Brain pericyte (primary cell): ENCODE data around the gene PTMA.
"Not testable (repeated sequence)": the region's sequence is repeated elsewhere in the genome, so short reads cannot be mapped to it uniquely, and the experiment has no call there.

Experiments used
- DNase-seq: peaks from one replicate; pipeline ENCODE4 v3.0.0-alpha.2; 2012; ENCODE audit warnings: low read depth, low spot score

Gene PTMA

DNA sequence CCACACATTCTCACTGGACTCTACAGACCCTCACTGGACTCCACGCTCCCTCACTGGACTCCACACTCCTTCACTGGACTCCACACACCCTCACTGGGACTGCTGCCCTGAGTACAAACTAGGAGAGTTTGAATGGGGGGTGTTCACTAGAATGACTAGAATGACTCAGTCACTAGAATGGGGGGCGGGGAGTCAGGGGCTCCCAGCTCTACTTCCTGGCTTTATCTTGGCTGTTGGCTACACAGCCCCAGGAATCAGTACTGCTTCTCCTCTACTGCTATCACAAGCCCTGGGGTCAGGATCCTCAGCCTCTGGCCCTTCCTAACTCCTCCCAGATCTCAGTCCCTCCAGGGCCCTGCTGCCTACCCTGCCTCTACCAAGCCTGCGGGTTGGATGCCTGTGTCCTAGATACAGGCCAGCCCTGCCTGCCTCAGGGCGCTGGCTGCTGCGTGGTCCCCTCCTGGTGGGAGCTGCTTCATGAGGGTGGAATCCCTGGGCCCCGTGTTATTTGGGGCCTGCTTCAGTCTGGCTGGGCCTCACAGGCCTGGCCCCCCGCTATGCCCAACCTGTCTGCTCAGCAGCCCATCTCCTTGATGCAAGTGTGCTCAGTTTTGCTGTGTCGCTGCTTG, 7.8 kb downstream of the PTMA start:
- no peak for DNase-seq

DNA sequence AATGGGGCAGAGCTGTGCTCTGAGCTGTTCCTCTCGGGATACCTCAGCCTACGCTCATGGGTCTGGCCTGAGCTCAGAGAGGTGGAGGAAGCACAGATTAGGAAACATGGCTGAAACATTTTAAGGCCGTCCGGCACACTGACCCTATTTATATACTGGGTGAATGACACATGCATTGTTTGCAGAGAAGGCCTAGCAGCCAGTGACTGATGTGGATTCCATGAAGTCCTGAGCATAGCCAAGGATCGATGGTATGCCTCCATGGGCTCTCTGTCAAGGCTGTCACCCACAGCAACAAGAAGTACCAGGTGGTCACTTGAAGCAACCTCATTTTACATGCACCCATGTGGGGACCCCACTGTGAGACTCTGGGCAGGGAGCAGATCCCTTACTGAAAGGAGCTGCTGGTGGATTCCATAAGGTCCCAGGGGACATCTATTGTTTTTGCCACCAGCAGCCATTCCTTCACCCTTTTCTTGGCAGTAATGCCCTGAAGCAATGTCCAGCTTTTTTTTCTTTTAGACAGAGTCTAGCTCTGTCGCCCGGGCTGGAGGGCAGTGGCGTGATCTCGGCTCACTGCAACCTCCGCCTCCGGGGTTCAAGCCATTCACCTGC, 8.4 kb downstream of the PTMA start:
- DNase-seq, result no peak

DNA sequence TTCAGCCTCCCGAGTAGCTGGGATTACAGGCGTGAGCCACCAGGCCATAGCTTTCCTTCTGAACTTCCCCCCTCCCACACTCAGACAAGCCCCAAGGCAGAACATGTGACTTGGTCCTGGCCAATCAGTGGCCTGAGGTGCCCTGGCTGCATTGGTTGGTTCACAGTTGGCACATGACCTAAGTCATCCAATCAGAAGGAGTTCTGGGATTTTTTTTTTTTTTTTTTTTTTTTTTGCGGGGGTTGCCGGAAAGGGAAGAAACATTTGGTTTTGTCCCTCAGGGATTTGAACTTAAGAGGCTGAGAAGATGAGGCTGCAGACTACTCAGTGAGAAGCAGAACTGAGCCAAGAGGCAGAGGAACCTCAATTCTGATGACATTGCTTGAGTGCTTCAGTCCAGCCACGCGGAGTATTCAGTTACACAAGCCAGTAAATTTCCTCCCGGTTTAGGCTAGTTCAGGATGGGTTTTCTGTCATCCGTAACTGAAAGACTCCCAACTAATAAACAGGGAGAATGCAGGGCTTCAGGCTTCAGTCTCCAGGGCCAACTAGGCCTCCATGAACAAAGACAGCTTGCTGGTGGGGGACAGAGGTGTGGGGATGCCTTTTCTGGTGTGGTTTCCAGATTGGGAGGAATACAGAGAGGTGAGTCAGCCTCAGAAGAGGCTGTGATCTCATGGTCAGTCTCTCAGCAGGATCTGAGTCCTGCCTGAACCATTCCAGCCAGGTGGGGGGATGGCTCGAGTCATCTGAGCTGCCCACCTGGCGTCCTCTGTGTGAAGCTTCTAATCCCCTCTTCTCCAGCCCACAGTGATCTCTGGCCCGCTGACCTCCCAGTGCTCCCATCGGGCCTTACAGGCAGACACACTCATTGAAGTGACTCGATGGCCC, 9.2 kb downstream of the PTMA start:
- no peak for DNase-seq

DNA sequence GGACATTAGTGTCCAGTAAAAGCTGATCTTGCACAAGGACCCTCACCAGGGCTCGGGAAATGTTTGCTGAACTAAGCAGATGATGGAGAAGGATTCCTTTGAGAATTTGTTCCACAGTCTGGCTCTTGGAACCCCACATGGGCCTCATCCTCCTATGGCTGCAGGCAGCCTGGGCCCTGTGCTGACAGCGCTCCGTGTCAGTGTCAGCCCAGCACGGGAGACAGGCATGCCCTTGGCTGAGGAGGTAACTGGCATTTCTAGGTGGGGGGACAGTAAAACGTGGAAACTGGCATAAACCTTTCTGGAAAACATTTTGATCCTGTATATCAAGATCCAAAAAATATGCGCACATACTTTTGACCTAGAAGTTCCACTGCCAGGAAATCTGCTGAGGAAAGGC, 10.5 kb downstream of the PTMA start:
- no peak for DNase-seq

DNA sequence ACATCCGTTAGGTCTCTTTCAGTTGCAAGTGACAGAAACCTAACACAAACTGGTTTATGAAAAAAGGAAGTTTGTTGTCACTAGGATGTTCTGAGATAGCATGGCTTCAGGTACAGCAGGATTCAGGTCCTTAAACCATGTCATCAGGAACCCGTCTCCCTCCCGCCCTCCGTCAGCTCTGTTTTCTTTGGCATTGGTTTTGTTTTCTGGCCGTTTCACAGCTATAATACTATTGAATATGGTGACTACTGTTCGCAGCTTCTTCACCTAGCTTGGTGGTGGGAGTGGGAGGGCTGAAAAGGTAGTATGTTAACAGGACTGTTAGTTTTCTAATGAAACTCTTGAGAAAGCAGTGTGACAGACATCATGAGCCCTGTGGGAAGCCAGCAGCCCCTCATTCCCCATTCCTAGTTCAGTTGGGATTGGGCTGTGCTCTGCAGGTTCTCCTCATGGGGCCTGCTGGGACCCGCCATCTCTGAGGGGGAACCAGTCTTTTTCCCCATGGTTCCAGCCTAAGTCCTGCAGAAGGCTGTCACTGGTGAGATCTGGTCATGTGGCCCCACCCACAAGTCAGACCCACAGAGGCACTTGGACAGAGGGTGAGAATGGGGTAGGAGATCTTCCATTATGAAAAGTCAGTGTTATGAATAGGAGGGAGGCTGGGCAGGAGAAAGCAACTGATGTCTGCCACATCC, 12.1 kb downstream of the PTMA start:
- no peak for DNase-seq

DNA sequence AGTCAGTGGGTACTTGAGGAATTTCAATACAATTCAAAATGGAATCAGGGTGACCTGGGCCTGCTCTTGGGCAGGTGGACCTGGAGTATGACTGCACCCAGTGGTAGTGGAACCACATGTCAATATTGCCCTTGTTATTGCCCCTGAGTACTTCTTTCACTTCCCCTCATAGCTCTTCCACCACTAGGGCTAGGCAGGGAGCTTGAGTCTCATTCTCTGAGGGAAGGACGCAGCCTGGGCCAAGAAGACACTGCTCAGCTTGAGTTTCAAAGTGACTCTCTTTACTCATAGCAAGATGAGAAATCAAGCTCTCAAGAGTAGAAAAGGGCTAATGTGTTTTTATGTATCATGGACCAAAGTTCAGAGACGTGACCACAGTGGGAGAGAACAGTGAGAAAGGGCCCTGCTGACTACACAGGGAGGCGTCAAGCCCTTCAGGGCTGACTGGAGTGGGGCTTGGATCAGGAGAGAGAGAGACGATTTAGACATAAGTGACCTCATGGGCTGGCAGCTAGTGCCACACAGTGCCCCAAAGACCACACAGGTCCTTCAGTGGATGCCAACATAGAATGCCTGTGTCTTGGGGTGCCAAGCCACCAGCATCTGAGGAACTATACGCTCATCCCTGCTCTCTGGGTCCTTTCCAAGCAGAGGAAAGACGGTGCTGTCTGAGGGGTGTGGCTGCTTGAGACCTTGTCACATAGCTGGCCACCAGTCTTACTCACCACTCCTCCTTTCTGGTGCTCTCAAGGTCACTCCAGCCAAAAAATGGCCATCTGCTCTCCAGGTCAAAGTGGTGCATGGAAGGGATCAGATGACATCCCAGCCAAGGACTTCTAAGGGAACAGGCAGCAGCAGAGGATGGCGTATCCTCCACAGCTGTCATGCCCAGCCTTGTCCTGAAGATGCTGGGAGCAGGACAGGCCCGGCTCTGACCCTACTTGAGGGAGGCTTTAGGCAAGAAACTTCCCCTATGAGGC, 13.0 kb downstream of the PTMA start:
- no peak for DNase-seq

DNA sequence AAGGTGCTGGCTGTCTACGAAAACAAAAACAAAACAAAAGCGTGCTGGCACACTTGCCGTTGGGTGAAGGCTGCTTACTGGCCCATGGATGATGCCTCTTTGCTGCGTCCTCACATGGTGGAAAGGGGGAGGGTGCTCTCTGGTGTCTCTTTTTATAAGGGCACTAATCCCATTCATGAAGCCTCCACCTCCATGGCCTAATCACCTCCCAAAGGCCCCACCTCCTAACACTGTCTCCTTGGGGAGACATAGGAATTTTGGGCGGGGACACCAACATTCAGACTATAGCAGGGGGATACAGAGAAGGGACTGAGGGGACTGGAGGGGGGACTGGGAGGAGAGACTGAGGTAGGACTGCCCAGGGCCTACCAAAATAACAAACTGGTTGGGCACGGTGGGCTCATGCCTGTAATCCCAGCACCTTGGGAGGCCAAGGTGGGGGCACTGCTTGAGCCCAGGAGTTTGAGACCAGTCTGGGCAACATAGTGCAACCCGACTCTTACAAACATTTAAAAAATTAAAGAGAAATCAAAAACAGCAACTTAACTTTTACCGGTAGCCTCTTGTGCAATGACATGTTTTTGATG, 14.5 kb downstream of the PTMA start:
- DNase-seq, result no peak

DNA sequence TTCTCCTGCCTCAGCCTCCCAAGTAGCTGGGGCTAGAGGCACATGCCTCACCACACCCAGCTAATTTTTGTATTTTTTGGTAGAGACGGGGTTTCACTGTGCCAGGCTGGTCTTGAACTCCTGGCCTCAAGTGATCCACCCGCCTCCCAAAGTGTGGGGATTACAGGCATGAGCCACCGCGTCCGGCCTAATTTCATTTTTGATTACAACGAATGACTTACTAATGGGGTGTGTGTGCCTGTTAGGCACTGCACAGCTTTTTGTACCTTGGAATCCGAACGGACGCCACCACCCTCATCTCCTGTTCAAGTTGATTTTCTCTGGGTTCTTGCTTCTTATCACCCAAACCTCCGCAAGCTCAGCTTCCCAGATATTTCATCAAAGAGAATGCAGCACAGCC, 17.2 kb downstream of the PTMA start:
- no peak for DNase-seq

DNA sequence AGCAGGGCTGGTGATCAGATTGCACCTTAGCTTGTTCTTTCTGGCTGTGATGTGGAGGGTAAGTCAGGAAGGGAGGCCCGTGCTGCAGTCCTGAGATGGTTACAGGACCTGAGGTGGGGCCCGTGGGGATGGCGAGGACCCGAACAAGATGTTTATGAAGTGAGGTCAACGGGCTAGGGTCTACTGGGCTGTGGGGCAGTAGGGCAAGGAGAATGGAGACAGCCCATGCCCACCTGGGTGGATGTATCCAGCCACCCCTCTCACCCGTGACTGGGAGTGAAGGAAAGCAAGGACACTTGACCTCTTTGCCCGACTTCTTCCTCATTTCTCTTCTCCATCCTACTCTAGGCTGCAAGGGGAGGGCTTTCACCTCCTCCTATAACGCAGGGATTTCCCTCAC, 18.0 kb downstream of the PTMA start:
- no peak for DNase-seq

DNA sequence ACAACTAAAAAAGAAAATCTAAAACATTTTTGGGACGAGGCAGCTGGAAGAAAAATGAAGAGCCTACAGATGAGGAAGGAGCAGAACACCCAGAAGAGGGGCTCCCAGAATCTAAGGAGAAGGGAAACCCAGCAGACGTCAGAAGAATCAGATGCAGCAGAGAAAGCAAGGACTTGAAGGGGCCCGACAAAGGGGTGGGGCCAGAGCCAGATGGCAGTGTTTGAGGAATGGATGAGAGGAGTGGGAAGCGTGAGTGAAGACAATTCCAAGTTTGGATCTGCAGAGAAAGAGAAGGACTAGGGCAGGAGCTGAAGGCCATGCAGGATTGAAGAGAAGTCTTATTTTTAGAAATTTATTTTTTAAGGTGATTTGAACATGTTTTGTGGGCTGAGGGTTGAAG, 19.3 kb downstream of the PTMA start:
- DNase-seq, result no peak

DNA sequence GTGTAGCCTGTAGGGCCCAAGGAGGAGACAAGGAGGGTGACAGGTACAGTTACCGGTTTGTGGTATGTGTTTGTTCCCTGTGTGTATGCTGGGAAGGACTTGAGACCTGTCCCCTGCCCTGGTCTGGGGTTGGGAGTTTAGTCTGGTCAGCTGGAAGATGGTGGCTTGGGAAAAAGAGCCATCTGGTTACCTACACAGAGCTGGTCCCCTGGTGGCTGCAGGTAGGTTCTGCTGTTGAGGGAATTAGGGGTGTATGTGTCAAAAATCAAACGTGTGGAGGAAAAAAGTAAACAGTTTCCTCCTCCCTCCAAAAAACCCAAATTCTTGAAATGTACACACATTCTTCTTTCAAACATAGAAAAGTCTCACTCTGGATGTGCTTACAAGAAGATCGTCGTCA, 24.3 kb downstream of the PTMA start:
- DNase-seq, result no peak

DNA sequence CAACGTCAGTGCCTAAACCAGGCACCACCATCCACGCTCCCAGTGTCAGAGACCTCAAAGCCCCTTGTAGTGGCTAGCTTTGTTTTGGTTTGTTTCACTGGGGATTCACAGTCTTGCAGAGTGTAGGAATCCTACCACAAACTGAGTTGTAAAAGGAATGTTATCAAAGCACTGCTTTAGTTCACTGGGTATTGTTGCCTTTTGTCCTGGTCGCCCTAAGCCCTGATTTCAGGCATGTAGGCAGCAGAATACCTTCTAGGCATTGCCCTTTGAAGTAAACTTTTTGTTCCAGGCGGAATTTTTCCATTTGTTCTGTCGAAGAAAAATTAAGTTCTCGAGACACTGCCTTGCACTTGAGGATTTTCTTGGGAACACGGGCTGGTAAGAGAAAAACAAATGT, 29.4 kb downstream of the PTMA start:
- DNase-seq, result no peak

DNA sequence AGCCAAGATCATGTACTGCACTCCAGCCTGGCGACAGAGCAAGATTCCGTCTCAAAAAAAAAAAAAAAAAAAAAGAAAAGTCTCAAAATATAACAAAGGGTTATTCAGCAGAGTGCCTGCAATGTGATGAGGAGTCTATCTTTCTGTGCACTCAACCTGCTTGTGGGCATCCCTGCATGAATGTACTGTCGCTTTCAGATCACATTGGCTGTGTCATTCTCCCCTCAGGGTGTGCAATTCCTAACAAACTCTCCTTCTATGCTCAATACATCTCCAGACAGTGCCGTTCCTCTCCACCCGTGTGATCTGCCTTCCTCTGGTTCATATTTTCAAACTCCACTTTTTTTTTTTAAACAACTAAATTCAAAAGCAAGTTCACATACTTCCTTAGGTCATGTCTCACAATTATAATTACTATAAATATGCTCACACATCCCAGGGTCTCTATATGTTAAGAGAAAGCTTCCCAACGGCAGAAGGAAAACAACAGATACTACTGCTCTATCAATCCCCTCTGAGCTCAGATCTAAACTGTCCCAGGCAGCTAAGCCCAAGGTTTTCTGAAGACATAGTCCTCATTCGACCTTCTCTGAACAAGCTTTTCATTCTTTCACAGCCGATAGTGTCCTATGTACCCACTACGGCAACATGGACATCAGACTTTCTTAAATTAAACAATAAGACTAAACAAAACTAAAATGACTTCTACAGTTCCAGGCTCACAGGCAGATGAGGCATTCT, 35.2 kb downstream of the PTMA start:
- no peak for DNase-seq

DNA sequence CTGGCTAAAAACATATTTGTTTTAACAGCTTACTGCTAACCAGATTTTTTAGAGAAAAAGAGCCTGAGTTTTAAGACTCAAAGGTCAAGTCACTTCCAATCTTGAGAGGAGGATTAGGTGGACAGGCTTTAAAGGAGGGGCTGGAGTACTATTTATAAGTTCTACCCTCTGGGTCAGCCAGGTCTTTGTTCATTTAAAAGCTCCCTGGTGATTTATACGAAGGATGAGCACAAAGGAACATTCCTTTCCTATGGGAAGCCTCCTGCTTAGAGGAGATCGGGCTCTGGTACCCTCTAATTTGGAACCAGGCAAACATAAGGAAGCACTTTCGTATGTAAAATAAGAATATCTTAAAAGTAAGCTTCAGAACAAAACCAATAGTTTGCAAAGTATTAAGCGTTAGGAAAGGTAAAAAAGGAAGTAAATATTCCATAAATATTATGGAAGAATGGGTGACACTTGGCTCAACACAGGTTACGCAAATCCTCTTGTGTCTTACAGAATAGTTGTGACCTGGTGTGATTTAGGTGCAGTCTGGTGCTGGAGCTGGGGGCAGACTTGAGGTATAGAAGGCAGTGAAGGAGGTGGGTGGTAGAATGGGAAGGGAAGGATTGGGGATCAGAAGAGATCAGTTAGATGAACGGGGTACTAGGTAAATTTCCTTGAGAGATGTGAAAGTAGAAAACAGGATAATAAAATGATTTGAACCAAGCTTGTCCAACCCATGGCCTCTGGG, 37.1 kb downstream of the PTMA start:
- DNase-seq, result no peak

DNA sequence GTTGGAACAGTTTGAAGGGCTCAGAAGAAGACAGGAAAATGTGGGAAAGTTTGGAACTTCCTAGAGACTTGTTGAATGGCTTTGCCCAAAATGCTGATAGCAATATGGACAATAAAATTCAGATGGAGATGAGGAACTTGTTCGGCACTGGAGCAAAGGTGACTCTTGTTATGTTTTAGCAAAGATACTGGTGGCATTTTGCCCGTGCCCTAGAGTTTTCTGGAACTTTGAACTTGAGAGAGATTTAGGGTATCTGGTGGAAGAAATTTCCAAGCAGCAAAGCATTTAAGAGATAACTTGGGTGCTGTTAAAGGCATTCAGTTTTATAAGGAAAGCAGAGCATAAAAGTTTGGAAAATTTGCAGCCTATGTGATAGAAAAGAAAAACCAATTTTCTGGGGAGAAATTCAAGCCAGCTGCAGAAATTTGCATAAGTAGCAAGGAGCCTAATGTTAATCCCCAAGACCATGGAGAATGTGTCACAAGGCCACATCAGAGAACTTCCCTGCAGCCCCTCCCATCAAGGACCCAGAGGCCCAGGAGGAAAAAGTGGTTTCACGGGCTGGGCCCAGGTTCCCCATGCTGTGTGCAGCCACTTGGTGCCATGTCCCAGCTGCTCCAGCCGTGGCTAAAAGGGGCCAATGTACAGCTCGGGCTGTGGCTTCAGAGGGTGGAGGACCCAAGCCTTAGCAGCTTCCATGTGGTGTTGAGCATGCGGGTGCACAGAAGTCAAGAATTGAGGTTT, 40.0 kb downstream of the PTMA start:
- DNase-seq, result not testable (repeated sequence)

DNA sequence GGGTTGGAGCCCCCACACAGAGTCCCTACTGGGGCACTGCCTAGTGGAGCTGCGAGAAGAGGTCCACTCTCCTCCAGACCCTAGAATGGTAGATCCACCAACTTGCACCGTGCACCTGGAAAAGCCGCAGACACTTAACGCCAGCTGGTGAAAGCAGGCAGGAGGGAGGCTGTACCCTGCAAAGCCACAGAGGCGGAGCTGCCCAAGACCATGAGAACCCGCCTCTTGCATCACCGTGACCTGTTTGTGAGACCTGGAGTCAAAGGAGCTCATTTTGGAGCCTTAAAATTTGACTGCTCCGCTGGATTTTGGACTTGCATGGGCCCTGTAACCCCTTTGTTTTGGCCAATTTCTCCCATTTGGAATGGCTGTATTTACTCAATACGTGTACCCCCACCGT, 40.7 kb downstream of the PTMA start:
- not testable (repeated sequence) for DNase-seq

DNA sequence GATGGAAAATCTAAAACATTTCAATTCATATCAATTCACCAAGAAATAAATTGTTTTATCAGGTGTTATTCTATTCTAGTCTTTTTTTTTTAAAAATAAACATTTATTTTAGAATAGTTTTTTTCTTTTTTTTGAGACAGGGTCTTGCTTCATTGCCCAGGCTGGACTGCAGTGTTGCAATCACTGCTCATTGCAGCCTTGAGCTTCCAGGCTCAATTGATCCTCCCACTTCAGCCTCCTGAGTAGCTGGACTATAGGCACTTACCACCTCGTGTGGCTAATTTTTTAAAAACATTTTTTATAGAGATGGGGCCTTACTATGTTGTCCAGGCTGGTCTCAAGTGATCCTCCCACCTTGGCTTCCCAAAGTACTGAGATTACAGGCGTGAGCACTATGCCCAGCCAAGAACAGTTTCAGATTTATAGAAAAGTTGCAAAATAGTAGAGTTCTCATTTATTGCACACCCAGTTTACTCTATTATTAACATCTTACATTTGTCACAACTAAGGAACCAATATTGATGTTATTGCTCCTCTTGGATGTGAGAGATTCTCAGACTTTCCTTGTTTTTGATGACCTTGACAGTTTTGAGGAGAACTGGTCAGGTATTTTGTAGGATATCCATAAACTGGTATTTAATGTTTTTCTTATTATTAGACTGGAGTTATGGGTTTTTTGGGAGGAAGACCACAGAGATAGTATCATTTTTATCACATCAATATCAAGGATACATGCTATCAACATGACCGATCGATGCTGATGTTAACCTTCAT, 42.9 kb downstream of the PTMA start:
- no peak for DNase-seq

DNA sequence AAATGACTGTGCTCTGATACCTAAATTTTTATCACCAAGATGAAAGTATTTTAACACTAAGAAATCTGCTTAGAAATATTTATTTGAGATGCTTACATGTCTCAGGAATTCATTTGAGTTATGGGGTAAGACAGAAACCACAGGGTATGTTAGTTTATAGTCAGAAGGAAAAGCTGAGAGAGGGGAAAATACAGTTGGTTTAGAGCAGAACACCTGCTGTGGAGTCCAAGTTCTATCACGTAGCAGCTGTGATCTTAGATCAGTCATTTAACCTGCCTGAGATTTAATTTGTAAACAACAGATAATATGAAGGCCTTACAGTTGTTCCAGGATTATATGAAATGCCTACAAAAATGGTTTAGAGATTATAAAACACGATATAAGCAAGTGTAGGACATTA, 43.7 kb downstream of the PTMA start:
- no peak for DNase-seq
